ENCODE results near the gene HOXD8. TPM values are rescaled to one million over a fixed set of nuclear protein-coding genes. Genes with fewer than 3 reads are reported as not detected.

The HOXD8 gene
- total RNA-seq, 1 donor from 2014 or later, result 1.1 TPM

DNA sequence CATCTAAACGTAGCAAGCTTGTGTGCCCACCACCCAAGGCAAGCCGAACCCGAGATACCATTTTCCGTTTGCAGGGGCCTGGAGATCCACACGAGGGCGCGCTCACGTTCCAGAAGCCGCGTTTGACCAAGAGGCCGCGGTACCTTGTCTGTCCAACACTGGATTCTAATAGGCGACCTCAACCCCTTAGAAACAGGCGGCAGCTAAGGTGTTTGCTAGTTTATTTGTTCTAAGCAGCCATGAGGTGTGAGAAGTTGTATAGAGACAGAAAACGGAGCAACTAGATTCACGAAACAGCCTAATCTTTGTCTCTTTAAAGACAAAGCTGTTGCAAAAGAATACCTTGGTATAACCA is 18.2 kb upstream of the HOXD8 start:
- intact Hi-C loops (cut with DNase I), result no loop called here

DNA sequence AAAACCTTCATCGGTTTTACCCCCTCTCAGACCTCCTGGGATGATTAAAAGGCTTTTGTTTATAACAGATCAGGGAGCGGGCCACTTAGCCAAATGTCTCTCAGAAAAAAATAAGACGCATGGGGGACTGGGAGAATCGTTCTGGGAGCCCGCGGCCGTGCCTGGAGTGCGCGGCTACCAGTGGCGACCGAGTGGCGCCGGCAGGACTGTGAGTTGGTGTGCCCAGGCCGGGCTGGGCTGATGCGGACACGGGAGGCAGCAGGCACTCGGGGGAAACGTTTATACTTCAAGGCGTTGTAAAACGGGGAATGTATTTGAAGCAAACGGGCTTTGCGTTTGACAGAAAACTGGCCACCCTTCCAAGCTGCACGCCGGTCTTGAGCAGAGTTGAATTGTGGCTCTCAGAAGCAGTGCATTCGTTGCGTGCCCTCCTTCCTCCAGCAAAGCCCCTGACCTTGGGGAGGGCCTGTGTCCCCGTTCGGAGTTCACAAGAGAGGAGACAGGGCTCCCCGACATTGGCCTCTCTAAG is 17.6 kb upstream of the HOXD8 start:
- DNase-seq (ENCODE audit: low spot score), result no peak
- intact Hi-C loops (cut with DNase I), result no loop called here

More for the DNA sequence above, 18.2 kb upstream of the HOXD8 start:
- DNase-seq (ENCODE audit: low spot score), result no peak

DNA sequence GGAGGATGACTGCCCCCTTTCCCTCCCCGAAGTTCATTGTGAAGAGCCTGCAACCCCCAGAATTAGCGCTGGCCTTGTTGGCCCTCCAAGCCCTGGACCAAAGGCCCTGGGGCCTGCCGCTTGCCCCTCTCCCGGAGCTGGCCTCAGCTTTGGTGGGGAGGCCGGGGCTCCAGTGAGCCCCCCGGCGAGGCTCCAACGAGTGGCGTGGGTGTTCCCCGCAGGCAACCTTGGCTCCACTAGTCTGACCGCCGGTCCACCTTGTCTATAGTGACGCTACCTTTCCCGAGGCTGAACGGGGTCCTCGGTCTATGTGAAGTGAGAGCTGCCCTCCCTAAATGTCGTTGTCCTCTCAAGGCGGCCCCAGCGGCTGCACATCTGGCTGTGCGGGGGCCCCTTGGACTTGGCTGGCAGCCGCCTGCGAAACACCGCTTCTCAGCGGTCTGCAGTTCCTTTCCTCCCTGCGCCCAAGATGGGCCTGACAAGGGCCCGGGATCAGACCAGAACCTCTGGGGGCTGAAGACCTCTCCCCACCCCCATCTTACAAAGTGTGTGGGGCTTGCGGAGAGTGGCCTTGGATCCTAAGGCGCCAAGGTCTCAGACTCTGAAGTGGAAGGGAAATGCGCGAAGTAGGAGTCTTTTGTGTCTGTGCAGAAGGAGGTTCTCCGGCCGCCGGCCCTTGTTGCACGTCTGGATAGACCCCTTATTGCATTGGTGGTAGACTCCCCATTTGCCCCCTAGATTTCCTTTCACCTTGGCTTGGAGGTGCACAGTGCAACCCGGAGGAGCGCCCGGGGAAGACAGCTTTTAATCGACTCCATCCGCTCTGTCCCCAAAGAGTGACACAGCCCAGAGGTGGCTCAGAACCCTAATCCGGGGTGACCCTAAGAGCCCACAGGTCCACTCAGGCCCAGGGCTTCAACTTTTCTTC is 16.9 kb upstream of the HOXD8 start:
- DNase-seq (ENCODE audit: low spot score), result no peak
- intact Hi-C loops (cut with DNase I), result no loop called here

DNA sequence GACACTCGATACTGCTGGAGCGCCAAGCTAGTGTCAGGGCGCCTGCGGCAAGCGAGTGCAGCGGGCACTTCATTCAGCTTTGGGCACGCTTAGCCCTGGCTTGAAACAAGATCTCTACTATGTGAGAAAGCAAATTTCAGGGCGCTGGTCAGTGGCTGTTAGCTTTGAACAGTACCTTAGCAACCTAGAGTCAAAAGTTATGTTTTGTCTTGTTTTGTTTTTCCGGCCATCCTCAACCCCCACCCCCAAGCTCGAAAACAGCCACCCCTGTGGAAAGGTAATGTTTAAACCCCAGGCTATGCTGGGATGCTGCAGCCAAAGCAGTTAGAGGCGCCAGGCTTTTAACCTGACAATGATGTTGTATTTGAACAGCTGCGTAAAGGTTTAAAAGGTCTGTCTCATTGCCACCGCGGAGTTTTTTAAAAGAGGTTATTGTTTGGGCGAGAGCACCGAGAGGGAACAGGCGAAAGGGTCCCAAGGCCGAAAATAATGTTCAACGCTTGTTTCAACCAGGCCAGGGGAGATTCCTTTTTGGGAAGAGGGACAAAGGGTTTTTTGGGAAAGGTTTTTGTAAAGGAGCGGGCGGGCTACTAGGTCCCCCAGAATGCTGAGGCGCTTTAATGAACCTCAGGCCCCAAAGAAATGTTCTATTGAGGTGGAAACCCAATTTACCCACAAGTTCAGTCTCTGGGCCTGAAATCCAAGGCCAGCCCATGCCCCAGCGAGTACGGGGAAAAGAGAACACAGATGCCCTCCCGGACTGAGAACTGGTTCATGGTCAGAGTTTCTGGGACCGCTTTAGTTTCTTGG is 15.2 kb upstream of the HOXD8 start:
- intact Hi-C loops (cut with DNase I), result no loop called here
- no peak for DNase-seq (ENCODE audit: low spot score)

DNA sequence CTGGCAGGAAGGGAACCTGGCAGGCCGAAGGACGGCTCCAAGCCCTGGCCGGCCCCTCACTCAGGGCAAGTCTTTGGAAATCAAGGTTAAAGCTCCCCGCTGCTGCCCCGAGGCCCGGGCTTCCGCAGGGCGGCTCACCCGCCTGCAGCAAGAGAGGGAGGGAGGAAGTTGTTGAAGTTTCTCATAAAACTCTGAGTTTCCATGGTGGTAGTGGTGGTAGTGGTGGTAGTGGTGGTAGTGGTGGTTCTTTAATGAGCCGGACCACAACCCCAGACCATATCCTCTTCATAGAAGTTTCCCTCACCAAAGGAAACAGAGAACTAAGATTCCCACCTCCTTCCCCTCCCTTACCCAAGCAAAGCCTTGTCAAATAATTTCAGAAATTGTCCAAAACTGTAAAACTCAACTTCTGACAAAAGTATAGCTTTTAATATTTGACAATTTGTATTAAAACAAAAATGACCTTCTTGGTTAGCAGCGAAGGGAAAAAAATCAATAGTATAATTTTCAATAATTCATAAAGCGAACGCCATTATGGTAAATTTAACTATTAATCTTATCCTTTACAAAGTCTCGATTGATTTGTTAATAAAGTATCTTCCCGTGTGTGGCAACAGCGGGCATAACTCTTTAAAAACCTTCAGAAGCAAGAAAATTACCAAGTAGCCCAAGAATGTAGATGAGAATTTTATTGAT is 14.4 kb upstream of the HOXD8 start:
- intact Hi-C loops (cut with DNase I), result no loop called here
- DNase-seq (ENCODE audit: low spot score), result no peak

DNA sequence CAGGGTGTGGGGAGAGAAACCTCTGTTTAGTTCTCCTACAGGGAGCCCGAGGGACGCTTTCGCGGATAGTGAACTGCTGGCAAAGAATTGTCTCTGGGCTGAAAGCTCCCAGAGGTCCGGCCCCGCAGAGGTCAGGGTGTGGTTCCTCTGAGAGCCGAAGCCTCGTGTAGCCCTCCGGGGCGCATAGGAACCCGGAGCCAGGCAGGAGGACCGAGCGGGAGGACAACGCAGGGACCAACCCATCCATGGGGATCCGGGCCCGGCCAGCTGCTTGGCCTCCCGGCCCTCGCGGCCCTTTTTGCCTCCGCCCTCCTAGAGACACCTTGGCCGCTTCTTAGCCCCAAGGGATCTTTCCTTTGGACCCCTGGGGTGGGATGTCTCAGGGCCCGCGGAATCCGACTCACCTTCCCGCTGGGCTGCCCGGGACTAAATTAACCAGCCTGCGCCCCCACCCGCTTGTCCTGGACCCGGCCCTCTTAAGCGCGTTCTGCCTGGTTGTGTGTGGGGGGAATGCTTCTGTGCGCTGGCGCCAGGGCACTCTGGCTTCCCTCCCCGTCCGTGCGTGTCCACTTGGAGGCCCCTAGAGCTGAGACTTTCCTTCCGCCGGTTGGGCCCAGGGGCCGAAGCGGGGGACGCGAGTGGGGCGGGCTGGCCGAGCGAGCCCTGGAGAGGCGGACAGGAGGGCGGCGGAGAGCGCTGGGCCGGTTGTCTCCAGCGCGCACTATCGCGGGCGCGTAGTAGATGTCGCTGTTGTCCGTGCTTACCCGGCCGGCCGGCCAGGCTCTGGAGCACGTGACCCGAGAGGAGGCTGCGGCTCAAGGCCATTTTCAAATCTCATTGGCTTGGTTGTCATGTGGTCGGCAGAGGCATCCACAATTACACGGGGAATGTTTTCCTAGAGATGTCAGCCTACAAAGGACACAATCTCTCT is 13.4 kb upstream of the HOXD8 start, which contains the start of gene HOXD10:
HOXD10 (plus strand) TSS at position 896 of the 931 bp plus-strand sequence. CDS start 56 bp downstream, outside the sequence.
- intact Hi-C loops (cut with DNase I), result no loop called here
- DNase-seq (ENCODE audit: low spot score), result no peak

DNA sequence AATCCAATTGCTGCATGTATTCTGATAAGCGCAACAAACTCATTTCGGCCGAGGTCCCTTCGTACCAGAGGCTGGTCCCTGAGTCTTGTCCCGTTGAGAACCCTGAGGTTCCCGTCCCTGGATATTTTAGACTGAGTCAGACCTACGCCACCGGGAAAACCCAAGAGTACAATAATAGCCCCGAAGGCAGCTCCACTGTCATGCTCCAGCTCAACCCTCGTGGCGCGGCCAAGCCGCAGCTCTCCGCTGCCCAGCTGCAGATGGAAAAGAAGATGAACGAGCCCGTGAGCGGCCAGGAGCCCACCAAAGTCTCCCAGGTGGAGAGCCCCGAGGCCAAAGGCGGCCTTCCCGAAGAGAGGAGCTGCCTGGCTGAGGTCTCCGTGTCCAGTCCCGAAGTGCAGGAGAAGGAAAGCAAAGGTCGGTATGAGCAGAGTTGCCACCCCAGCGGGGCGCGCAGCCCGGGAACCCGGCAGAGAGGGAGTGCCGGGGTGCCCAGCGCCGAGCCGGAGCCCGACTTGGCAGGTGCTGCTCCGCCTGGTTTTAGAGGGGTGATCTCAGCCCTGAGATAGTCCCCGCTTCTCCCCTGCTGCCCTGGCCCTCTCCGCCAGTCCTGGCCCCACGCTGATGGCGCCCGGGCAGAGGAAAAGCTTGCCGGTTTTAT is 12.2 kb upstream of the HOXD8 start:
- no peak for DNase-seq (ENCODE audit: low spot score)
- intact Hi-C loops (cut with DNase I), result no loop called here

DNA sequence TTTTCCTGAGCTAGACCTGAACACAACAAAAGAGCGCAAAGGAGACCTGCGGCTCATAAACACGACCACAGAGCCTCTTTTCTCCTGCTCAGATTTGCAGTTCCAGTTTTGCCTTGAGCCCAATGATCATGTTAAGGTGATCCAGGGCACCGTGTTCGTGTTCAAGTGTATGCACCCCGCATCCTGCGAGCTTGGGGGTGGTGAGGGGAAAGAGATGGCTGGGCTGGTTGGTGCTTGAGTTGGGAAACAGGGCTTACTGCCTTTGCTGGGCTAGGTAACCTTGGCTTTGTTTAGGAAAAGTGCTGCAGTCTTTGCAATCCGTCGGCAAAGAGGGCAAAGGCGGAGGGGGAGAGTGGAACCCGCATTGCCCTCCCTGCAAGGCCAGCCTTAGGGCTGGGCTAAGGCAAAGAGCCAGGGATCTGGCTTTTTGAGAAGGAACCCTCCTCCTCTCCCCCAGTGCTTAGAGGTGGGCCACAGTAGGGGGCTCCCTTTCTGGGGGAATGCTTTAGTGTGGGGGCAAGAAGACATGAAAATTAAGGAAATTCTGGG is 11.6 kb upstream of the HOXD8 start:
- intact Hi-C loops (cut with DNase I), result no loop called here
- DNase-seq (ENCODE audit: low spot score), result no peak

DNA sequence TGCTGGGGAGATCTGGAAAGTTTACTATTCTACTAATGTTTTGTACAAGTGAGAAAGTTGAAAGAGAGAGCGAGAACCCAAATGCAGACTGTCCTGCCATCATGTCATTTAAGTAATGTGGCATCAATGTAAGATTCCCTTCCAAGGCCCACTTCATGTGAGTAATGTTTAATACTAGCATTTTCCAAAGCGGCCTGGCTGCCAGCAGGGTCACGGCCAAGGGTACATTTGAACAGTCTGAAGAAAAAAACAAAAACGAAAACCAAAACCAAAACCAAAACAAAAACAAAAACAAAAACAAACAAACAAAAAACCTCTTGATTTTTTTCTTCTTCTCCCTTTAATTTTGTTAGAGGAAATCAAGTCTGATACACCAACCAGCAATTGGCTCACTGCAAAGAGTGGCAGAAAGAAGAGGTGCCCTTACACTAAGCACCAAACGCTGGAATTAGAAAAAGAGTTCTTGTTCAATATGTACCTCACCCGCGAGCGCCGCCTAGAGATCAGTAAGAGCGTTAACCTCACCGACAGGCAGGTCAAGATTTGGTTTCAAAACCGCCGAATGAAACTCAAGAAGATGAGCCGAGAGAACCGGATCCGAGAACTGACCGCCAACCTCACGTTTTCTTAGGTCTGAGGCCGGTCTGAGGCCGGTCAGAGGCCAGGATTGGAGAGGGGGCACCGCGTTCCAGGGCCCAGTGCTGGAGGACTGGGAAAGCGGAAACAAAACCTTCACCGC is 10.7 kb upstream of the HOXD8 start:
- DNase-seq (ENCODE audit: low spot score), result no peak
- intact Hi-C loops (cut with DNase I), result no loop called here

DNA sequence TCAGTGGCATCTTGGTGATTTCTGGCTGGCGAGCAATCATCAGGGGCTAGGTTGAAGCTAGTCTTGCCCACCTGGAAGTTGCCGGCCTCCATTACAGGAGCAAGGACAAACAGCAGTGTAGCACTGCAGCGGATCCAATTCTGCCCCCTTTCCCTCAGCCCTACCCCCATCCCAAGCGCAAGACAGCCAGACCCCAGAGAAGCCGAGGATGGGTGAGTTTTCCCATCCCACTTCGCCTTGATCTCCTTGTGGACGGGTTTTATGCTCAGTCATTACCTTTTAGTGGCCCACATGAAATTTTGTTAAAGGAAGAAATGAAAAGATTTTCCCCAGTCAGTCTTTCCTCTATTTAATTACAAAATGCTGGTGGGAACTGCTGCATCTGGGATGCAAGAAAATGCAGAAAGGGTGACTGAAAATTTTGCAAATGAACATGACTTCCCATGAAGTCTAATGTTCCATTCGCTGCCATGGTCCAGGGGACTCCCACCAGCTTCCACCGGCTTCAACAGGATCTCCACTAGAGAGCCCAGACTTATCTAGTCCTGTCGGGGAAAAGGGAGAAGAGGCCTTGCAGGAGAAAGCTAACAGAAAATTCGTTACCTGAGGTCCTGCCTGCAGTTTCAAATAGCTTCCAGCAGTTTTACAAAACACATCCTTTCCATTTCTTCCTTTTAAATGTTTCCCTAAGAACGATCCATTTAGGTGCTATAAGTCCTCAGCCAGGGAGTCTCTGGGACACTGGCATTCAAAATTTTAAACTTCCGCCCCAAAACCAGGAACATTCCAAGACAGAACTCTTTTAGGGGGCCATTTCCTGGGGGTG is 8.9 kb upstream of the HOXD8 start:
- intact Hi-C loops (cut with DNase I), result no loop called here
- no peak for DNase-seq (ENCODE audit: low spot score)

DNA sequence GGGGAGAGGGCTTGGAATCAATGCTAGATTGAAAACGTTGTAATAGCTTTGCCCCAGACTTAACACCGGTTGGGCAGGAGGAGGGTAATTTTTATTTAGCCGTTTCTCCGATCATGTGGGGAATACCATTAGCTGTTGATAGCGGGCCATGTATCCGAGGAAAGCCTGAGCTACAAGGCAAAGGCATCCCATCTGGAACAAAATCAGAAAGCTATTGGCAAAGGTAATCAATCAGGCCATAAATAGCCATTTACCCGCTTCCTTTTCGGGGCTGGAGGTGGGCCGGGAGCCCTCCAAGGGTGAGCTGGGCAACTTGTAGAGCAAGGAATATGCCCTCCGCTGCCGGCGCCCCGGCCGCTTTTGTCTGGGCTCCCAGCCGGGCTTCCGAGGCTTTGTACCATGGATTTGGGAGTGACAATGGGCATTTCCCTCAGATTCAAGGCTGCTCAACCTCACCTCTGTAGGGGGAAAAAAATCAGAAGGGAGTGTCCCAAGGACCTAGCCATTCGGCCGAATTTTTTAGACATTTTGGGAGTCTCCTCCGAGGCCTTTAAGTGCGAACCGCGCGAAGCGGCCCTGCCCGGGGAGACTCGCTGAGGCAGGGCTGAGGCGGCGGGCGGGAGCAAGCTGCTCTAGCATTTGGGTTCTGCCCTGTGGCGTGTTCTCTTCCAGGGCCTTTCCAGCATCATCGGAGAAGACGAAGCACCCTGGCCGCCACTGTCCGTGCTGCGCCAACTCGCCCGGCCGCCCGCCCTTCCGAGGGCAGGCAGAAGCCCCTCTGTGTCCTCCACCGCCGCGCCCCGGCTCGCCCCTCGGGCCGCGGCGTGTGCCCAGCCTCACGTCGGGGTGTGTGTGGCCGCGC is 8.1 kb upstream of the HOXD8 start:
- DNase-seq (ENCODE audit: low spot score), result no peak
- intact Hi-C loops (cut with DNase I), result no loop called here

DNA sequence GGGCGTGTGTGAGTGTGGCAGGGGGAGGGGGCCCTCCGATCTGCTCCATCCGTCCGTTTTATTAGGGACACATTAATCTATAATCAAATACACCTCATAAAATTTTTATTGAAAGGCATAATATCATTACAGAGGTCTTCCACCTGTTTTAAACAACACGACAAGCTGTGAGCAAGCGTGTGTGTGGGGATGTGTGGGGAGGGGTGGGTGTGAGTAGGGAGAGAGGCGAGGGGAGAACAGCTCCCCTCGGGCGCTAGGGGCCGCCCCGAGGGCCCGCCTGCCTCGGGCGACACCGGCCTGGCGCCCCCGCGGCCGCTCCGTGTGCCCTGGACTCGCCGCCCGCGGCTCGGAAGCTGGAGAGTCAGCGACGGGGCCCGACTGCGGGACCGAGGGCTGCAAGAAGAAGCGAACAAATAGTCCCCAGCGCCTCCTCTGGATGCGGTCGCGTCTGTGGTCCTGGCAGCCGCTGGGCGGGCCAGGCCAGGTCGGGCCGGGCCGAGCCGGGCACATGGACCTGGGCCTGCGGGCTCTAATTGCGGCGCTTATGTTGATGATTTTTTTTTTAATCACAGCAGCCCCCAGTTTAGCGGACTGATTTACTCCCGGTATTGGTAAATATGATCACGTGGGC is 7.3 kb upstream of the HOXD8 start:
- DNase-seq (ENCODE audit: low spot score), result no peak
- intact Hi-C loops (cut with DNase I), result no loop called here

DNA sequence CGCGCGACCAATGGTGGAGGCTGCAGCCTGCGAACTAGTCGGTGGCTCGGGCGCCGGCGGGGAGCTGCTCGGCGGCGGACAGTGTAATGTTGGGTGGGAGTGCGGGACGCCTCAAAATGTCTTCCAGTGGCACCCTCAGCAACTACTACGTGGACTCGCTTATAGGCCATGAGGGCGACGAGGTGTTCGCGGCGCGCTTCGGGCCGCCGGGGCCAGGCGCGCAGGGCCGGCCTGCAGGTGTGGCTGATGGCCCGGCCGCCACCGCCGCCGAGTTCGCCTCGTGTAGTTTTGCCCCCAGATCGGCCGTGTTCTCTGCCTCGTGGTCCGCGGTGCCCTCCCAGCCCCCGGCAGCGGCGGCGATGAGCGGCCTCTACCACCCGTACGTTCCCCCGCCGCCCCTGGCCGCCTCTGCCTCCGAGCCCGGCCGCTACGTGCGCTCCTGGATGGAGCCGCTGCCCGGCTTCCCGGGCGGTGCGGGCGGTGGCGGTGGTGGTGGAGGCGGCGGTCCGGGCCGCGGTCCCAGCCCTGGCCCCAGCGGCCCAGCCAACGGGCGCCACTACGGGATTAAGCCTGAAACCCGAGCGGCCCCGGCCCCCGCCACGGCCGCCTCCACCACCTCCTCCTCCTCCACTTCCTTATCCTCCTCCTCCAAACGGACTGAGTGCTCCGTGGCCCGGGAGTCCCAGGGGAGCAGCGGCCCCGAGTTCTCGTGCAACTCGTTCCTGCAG is 6.7 kb upstream of the HOXD8 start, which contains the start of gene HOXD9:
HOXD9 (plus strand) TSS at position 37 of the 728 bp plus-strand sequence; CDS start at position 87, 50 bp downstream.
- intact Hi-C loops (cut with DNase I), result no loop called here
- DNase-seq (ENCODE audit: low spot score), result no peak

DNA sequence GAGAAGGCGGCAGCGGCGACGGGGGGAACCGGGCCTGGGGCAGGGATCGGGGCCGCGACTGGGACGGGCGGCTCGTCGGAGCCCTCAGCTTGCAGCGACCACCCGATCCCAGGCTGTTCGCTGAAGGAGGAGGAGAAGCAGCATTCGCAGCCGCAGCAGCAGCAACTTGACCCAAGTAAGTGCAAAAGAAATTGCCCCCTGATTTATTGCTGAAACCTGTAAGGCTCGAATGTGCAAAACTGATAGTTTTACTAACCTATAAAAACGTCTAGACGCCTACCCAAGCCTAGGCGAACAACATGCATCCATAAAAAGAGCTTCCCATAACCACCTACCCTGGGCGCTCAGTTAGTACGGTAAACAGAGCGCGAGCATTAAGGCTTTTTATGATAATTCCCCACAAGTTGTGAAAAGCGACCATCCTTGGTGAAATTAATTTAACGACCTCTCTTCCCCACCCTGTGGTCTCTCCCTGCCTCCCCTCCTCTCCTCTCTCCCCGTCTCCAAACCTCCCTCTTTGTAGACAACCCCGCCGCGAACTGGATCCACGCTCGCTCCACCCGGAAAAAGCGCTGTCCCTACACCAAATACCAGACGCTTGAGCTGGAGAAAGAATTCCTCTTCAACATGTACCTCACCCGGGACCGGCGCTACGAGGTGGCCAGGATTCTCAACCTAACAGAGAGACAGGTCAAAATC is 5.9 kb upstream of the HOXD8 start:
- intact Hi-C loops (cut with DNase I), result no loop called here
- DNase-seq (ENCODE audit: low spot score), result no peak

Data from cardiac septum (tissue), 1 donor.